Keratinocyte (primary cell): Measurements from ENCODE around the gene ADGRB3. TPM values are rescaled to one million over a fixed set of nuclear protein-coding genes. Genes with fewer than 3 reads are reported as not detected.

Source experiments
- DNase-seq: peaks from one replicate; pipeline ENCODE4 v3.0.0-alpha.2; 2011; ENCODE audit warnings: low read depth, missing footprints, low spot score
- FAIRE-seq: peaks from 2 replicates; lab custom pipeline; 2011; peaks lifted over from hg19 to GRCh38; lab: Jason Lieb, UNC
- H2AFZ ChIP-seq: 2 replicates; pipeline ENCODE4 v1.6.0; 2012; ENCODE audit warnings: low read length, control low read depth, inconsistent platforms; ENCODE audit not compliant: control insufficient read depth
- H3K27ac ChIP-seq: 2 replicates; pipeline ENCODE4 v1.5.1; 2011; ENCODE audit warnings: low read length; ENCODE audit not compliant: control insufficient read depth, insufficient read depth
- H3K27me3 ChIP-seq: 3 replicates; pipeline ENCODE4 v1.6.0; 2011; ENCODE audit warnings: low read length; ENCODE audit not compliant: control insufficient read depth, insufficient read depth; ENCODE audit errors: extremely low read depth
- H3K36me3 ChIP-seq, 2 experiments: 2 replicates in 1 of 2; 3 replicates in 1 of 2; pipeline ENCODE4 v1.5.1; 2011; ENCODE audit warnings: low read length in 2 of 2, mild to moderate bottlenecking in 1 of 2; ENCODE audit not compliant: control insufficient read depth in 2 of 2, insufficient read depth in 2 of 2; ENCODE audit errors: extremely low read depth in 1 of 2
- H3K4me1 ChIP-seq: 3 replicates; pipeline ENCODE4 v1.5.1; 2011; ENCODE audit warnings: low read length; ENCODE audit not compliant: control insufficient read depth, insufficient read depth; ENCODE audit errors: extremely low read depth
- H3K4me2 ChIP-seq: 3 replicates; pipeline ENCODE4 v1.6.0; 2011; ENCODE audit warnings: low read depth, low read length; ENCODE audit not compliant: control insufficient read depth, insufficient read depth; ENCODE audit errors: extremely low read depth
- H3K4me3 ChIP-seq, 3 experiments: fragments of 200-600 bp in 1 of 3; sonication (generic) in 1 of 3; 2 replicates in 2 of 3; 3 replicates in 1 of 3; pipeline ENCODE4 v1.5.1; 2011 to 2016; ENCODE audit warnings: low read length in 3 of 3, mild to moderate bottlenecking in 3 of 3, control low read depth in 2 of 3, inconsistent platforms in 1 of 3, low read depth in 1 of 3, mixed read lengths in 1 of 3, mixed run types in 1 of 3, moderate library complexity in 1 of 3; ENCODE audit not compliant: control insufficient read depth in 2 of 3, insufficient read depth in 2 of 3; ENCODE audit errors: extremely low read depth in 1 of 3
- H3K79me2 ChIP-seq: 2 replicates; pipeline ENCODE4 v1.6.0; 2012; ENCODE audit warnings: low read length; ENCODE audit not compliant: control insufficient read depth, insufficient read depth
- H3K9ac ChIP-seq: 3 replicates; pipeline ENCODE4 v1.6.0; 2011; ENCODE audit warnings: low read length; ENCODE audit not compliant: control insufficient read depth, insufficient read depth; ENCODE audit errors: extremely low read depth
- H3K9me1 ChIP-seq: 3 replicates; pipeline ENCODE4 v1.6.0; 2011; ENCODE audit warnings: low read length; ENCODE audit not compliant: control insufficient read depth, insufficient read depth; ENCODE audit errors: extremely low read depth
- H3K9me3 ChIP-seq: 2 replicates; pipeline ENCODE4 v1.5.1; 2012; ENCODE audit warnings: low read depth, low read length; ENCODE audit not compliant: control insufficient read depth
- H4K20me1 ChIP-seq: 3 replicates; pipeline ENCODE4 v1.6.0; 2011; ENCODE audit warnings: low read length; ENCODE audit not compliant: control insufficient read depth, insufficient read depth; ENCODE audit errors: extremely low read depth
- EZH2 ChIP-seq: IDR thresholded peaks from one replicate; pipeline ENCODE4 v1.6.1; 2012; ENCODE audit warnings: inconsistent platforms, mild to moderate bottlenecking, low read length, moderate library complexity
- dilution Hi-C: fragments of 300-500 bp; cut with MboI; formaldehyde crosslinking; loops from one replicate; pipeline ENCODE4 v1.7.0; 2020; ENCODE audit warnings: low sequenced_read_pairs; ENCODE audit not compliant: extremely low pct_ligation_motif_present
- polyA plus RNA-seq, 5 experiments: library from polyadenylated mRNA; depleted of rRNA in 3 of 5; stranded (reverse) in 3 of 5; stranded (forward) in 1 of 5; unstranded in 1 of 5; fragments of >200 nt; gene quantifications; 1 replicate in 1 of 5; 2 replicates in 3 of 5; 3 replicates in 1 of 5; pipeline versions ENCODE4 v1.2.1 to v1.2.3, GENCODE V29; 2011 to 2012; ENCODE audit warnings: missing spikeins in 2 of 5, low read depth in 1 of 5, low replicate concordance in 1 of 5
- TF ChIP-seq, protein P1 (sequence below), 3 experiments: IDR thresholded peaks in 1 of 3; conservative IDR thresholded peaks in 1 of 3; optimal IDR thresholded peaks in 1 of 3; 2 replicates in 2 of 3; 3 replicates in 1 of 3; pipeline versions ENCODE3 to v1.5.1; 2011; ENCODE audit warnings: low read length in 3 of 3, mild to moderate bottlenecking in 3 of 3, moderate library complexity in 2 of 3, control low read depth in 1 of 3, inconsistent platforms in 1 of 3; ENCODE audit not compliant: insufficient read depth in 2 of 3; ENCODE audit errors: extremely low read depth in 1 of 3

The ADGRB3 gene
- polyA plus RNA-seq, 1 donor (not counting 4 experiments of a cell fraction or from before 2014, with no cell fraction given): not detected

DNA sequence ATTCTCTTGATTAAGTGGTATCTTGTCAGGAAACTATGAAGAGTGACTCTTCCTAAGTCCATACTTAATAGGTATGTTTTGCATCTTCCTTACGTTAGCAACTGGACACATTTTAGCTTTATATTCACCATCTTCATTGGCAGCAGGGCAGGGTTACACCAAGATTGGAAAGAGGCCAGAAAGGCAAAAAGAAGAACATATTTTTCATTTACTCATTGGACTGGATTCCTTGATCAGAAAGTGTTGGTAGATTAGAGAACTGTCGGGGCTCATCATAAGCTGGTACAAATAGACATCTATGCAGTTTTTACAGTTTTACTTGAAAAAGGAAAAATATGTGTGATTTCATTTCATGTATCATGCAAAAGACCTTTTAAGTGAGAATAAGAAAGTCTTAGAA lies 696.8 kb downstream of the ADGRB3 start:
- no peak for TF ChIP-seq EZH2
- TF ChIP-seq, protein P1, sequence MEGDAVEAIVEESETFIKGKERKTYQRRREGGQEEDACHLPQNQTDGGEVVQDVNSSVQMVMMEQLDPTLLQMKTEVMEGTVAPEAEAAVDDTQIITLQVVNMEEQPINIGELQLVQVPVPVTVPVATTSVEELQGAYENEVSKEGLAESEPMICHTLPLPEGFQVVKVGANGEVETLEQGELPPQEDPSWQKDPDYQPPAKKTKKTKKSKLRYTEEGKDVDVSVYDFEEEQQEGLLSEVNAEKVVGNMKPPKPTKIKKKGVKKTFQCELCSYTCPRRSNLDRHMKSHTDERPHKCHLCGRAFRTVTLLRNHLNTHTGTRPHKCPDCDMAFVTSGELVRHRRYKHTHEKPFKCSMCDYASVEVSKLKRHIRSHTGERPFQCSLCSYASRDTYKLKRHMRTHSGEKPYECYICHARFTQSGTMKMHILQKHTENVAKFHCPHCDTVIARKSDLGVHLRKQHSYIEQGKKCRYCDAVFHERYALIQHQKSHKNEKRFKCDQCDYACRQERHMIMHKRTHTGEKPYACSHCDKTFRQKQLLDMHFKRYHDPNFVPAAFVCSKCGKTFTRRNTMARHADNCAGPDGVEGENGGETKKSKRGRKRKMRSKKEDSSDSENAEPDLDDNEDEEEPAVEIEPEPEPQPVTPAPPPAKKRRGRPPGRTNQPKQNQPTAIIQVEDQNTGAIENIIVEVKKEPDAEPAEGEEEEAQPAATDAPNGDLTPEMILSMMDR (optimal IDR thresholded peaks at IDR 0.05 in 1 of 3, IDR thresholded peaks at IDR 0.05 in 1 of 3, conservative IDR thresholded peaks at IDR 0.05 in 1 of 3; ENCODE audit: extremely low read depth in 1 of 3, insufficient read depth in 2 of 3, low read length in 3 of 3): no peak
- no peak overlapping the region for H3K4me2 ChIP-seq
- no peaks in the 10 kb centered on the region for H3K27me3 ChIP-seq
- no peaks in the 10 kb centered on the region for H3K9me3 ChIP-seq
- H3K4me3 ChIP-seq: no peak overlapping the region
- no peaks in the 10 kb centered on the region for H3K79me2 ChIP-seq
- dilution Hi-C loops: no loop called here
- FAIRE-seq (no peak), DNase-seq (no peak)
- H2AFZ ChIP-seq: no peak overlapping the region
- no peaks in the 10 kb centered on the region for H4K20me1 ChIP-seq
- H3K9me1 ChIP-seq: no peaks in the 10 kb centered on the region
- no peak overlapping the region for H3K27ac ChIP-seq
- no peaks in the 10 kb centered on the region for H3K4me1 ChIP-seq
- no peak overlapping the region for H3K9ac ChIP-seq
- H3K36me3 ChIP-seq: no peaks in the 10 kb centered on the region

- Histone ChIP-seq H3K4me1 (no peaks in the 10 kb centered on the region), H3K79me2 (no peaks in the 10 kb centered on the region), H3K4me2 (no peak overlapping the region), H3K4me3 (no peak overlapping the region), H3K9me3 (no peaks in the 10 kb centered on the region), H3K27me3 (no peaks in the 10 kb centered on the region), H3K27ac (no peak overlapping the region), H3K36me3 (no peaks in the 10 kb centered on the region), H3K9ac (no peak overlapping the region), H4K20me1 (no peaks in the 10 kb centered on the region), H2AFZ (no peak overlapping the region), H3K9me1 (no peaks in the 10 kb centered on the region)
- TF ChIP-seq, protein P1 (optimal IDR thresholded peaks at IDR 0.05 in 1 of 3, IDR thresholded peaks at IDR 0.05 in 1 of 3, conservative IDR thresholded peaks at IDR 0.05 in 1 of 3; ENCODE audit: extremely low read depth in 1 of 3, insufficient read depth in 2 of 3, low read length in 3 of 3): no peak
- TF ChIP-seq EZH2: no peak
- DNase-seq: no peak
- dilution Hi-C loops: no loop called here
- FAIRE-seq: no peak
Measured at GRCh38 chr6:69337311-69337710, 702.2 kb downstream of the ADGRB3 start.
